HG03439 (cell line): ENCODE data around the gene NATD1.
"Not testable (repeated sequence)": the region's sequence is repeated elsewhere in the genome, so short reads cannot be mapped to it uniquely, and the experiment has no call there.

ENCODE experiments used
- ATAC-seq: cut with Tn5 transposase; IDR thresholded peaks from one replicate; pipeline ENCODE4 v1.9.1; 2021; ENCODE audit warnings: mild to moderate bottlenecking, moderate library complexity; ENCODE audit not compliant: unreplicated experiment

The NATD1 gene

GRCh38 chr17:21247552-21248258 is 5.5 kb downstream of the NATD1 start:
- ATAC-seq: no peak

- no peak for ATAC-seq
Measured at GRCh38 chr17:21246698-21247097, 6.5 kb downstream of the NATD1 start.

GRCh38 chr17:21245639-21246084 is 7.5 kb downstream of the NATD1 start:
- no peak for ATAC-seq

- no peak for ATAC-seq
Measured at GRCh38 chr17:21243516-21244303, 9.5 kb downstream of the NATD1 start.

- ATAC-seq: no peak
Measured at GRCh38 chr17:21242780-21243515, 10.3 kb downstream of the NATD1 start.

GRCh38 chr17:21242026-21242697 is 11.0 kb downstream of the NATD1 start:
- no peak for ATAC-seq

- no peak for ATAC-seq
Measured at GRCh38 chr17:21241564-21241963, 11.6 kb downstream of the NATD1 start.

- no peak for ATAC-seq
Measured at GRCh38 chr17:21240369-21241055, 12.7 kb downstream of the NATD1 start.

GRCh38 chr17:21239680-21240368 is 13.4 kb downstream of the NATD1 start:
- no peak for ATAC-seq

GRCh38 chr17:21235921-21236320 is 17.3 kb downstream of the NATD1 start:
- no peak for ATAC-seq

- no peak for ATAC-seq
Measured at GRCh38 chr17:21233581-21234347, 19.4 kb downstream of the NATD1 start.

GRCh38 chr17:21232033-21232749 is 21.0 kb downstream of the NATD1 start:
- ATAC-seq: no peak

- ATAC-seq: no peak
Measured at GRCh38 chr17:21231533-21231932, 21.7 kb downstream of the NATD1 start.

GRCh38 chr17:21228845-21229244 is 24.4 kb downstream of the NATD1 start:
- ATAC-seq: no peak

GRCh38 chr17:21228111-21228510 is 25.1 kb downstream of the NATD1 start:
- ATAC-seq: no peak

- not testable (repeated sequence) for ATAC-seq
Measured at GRCh38 chr17:21227277-21227676, 25.9 kb downstream of the NATD1 start.

GRCh38 chr17:21223086-21223485 is 30.1 kb downstream of the NATD1 start:
- ATAC-seq: no peak

- no peak for ATAC-seq
Measured at GRCh38 chr17:21218831-21219380, 34.3 kb downstream of the NATD1 start.
